HFF-Myc (cell line): ENCODE measurements around the gene TTYH1.

Source experiments
- DNase-seq: peaks from one replicate; pipeline ENCODE4 v3.0.0-alpha.2; 2011; ENCODE audit warnings: low read depth; ENCODE audit errors: extremely low read depth
- H3K4me3 ChIP-seq: replicated peaks from 2 replicates; pipeline ENCODE4 v1.5.1; 2011; ENCODE audit warnings: low read depth, mild to moderate bottlenecking, control low read depth, low read length
- CTCF ChIP-seq: IDR thresholded peaks from 2 replicates; pipeline ENCODE4 v1.5.1; 2012; ENCODE audit warnings: mild to moderate bottlenecking, low read depth, low read length, control low read depth; ENCODE audit errors: missing control alignments

The TTYH1 gene

GRCh38 chr19:54448040-54448773, 32.9 kb downstream of the TTYH1 start:
- peak overlapping the region; percentile 78 for H3K4me3 ChIP-seq
- TF ChIP-seq CTCF, result no peak
- DNase-seq, result no peak

- peak; percentile 94 for DNase-seq
- peak within 1 kb of the TSS; percentile 78 for H3K4me3 ChIP-seq
- TF ChIP-seq CTCF, result no peak
These were observed 33.8 kb downstream of the TTYH1 start, which contains the start of gene LENG8 for GRCh38 chr19:54448774-54449700. TSS of gene LENG8 (plus strand) at chr19:54449199. CDS start at chr19:54451345, 2,146 bp downstream.

GRCh38 chr19:54449701-54450069, 34.4 kb downstream of the TTYH1 start:
- no peak for TF ChIP-seq CTCF
- H3K4me3 ChIP-seq, result peak overlapping the region; percentile 78
- no peak for DNase-seq

- no peak for DNase-seq
- peak overlapping the region; percentile 78 for H3K4me3 ChIP-seq
- TF ChIP-seq CTCF, result no peak
These were observed 36.1 kb downstream of the TTYH1 start for GRCh38 chr19:54451331-54451871.

- TF ChIP-seq CTCF, result no peak
- no peak overlapping the region for H3K4me3 ChIP-seq
- DNase-seq, result no peak
These were observed 36.7 kb downstream of the TTYH1 start for GRCh38 chr19:54451997-54452396.

GRCh38 chr19:54452626-54453025, 37.4 kb downstream of the TTYH1 start:
- H3K4me3 ChIP-seq, result no peak overlapping the region
- TF ChIP-seq CTCF, result no peak
- no peak for DNase-seq
